HEK293 (cell line): ENCODE measurements around the gene SMC3.

ENCODE experiments used
- EGR2 ChIP-seq: fragments of 450-650 bp; formaldehyde crosslinking; IDR thresholded peaks from 2 replicates; pipeline ENCODE4 v1.5.1; 2016; ENCODE audit warnings: low read depth, missing biosample characterization, missing genetic modification characterization
- GLIS1 ChIP-seq: fragments of 450-650 bp; formaldehyde crosslinking; IDR thresholded peaks from 2 replicates; pipeline ENCODE4 v1.5.1; 2016; ENCODE audit warnings: missing biosample characterization, missing genetic modification characterization
- GLIS2 ChIP-seq: fragments of 450-650 bp; formaldehyde crosslinking; IDR thresholded peaks from 2 replicates; pipeline ENCODE4 v1.5.1; 2016; ENCODE audit warnings: missing biosample characterization, missing genetic modification characterization
- OSR2 ChIP-seq: fragments of 450-650 bp; formaldehyde crosslinking; IDR thresholded peaks from 2 replicates; pipeline ENCODE4 v1.5.1; 2016; ENCODE audit warnings: missing biosample characterization, missing genetic modification characterization
- WT1 ChIP-seq: fragments of 450-650 bp; formaldehyde crosslinking; IDR thresholded peaks from 2 replicates; pipeline ENCODE4 v1.5.1; 2016; ENCODE audit warnings: missing biosample characterization, missing genetic modification characterization
- ZBTB1 ChIP-seq: fragments of 450-650 bp; formaldehyde crosslinking; IDR thresholded peaks from 2 replicates; pipeline ENCODE4 v1.5.1; 2016; ENCODE audit warnings: missing biosample characterization, missing genetic modification characterization
- ZBTB20 ChIP-seq: fragments of 450-650 bp; formaldehyde crosslinking; IDR thresholded peaks from 2 replicates; pipeline ENCODE4 v1.5.1; 2016; ENCODE audit warnings: missing biosample characterization, missing genetic modification characterization
- ZBTB48 ChIP-seq: fragments of 450-650 bp; formaldehyde crosslinking; IDR thresholded peaks from 2 replicates; pipeline ENCODE4 v1.5.1; 2016; ENCODE audit warnings: missing biosample characterization, missing genetic modification characterization
- ZBTB8A ChIP-seq: fragments of 450-650 bp; formaldehyde crosslinking; IDR thresholded peaks from 2 replicates; pipeline ENCODE4 v1.5.1; 2016; ENCODE audit warnings: missing biosample characterization, missing genetic modification characterization
- ZIC2 ChIP-seq: fragments of 450-650 bp; formaldehyde crosslinking; IDR thresholded peaks from 2 replicates; pipeline ENCODE4 v1.5.1; 2016; ENCODE audit warnings: missing biosample characterization, missing genetic modification characterization
- ZNF10 ChIP-seq: fragments of 450-650 bp; formaldehyde crosslinking; IDR thresholded peaks from 2 replicates; pipeline ENCODE4 v1.5.1; 2017; ENCODE audit warnings: missing biosample characterization, missing genetic modification characterization
- ZNF114 ChIP-seq: fragments of 450-650 bp; formaldehyde crosslinking; IDR thresholded peaks from 2 replicates; pipeline ENCODE4 v1.5.0; 2017; ENCODE audit warnings: missing biosample characterization, missing genetic modification characterization
- ZNF155 ChIP-seq: fragments of 450-650 bp; formaldehyde crosslinking; IDR thresholded peaks from 2 replicates; pipeline ENCODE4 v1.5.1; 2016; ENCODE audit warnings: missing biosample characterization, missing genetic modification characterization
- ZNF19 ChIP-seq: fragments of 450-650 bp; formaldehyde crosslinking; IDR thresholded peaks from 2 replicates; pipeline ENCODE4; 2016; ENCODE audit warnings: missing biosample characterization, missing genetic modification characterization, low read depth
- ZNF324 ChIP-seq: fragments of 450-650 bp; formaldehyde crosslinking; IDR thresholded peaks from 2 replicates; pipeline ENCODE4 v1.5.1; 2016; ENCODE audit warnings: missing biosample characterization, missing genetic modification characterization
- ZNF510 ChIP-seq: fragments of 450-650 bp; formaldehyde crosslinking; IDR thresholded peaks from 2 replicates; pipeline ENCODE4 v1.5.1; 2018; ENCODE audit warnings: mild to moderate bottlenecking, missing genetic modification characterization, missing biosample characterization; ENCODE audit not compliant: insufficient replicate concordance
- ZNF548 ChIP-seq: fragments of 450-650 bp; formaldehyde crosslinking; IDR thresholded peaks from 2 replicates; pipeline ENCODE4 v1.5.1; 2016; ENCODE audit warnings: missing biosample characterization, missing genetic modification characterization
- ZNF561 ChIP-seq: fragments of 450-650 bp; IDR thresholded peaks from 2 replicates; pipeline ENCODE4 v1.5.1; 2018; ENCODE audit warnings: missing biosample characterization, missing genetic modification characterization, borderline replicate concordance
- ZNF658 ChIP-seq: fragments of 450-650 bp; formaldehyde crosslinking; IDR thresholded peaks from 2 replicates; pipeline ENCODE4; 2016; ENCODE audit warnings: missing biosample characterization, missing genetic modification characterization
- ZNF660 ChIP-seq: fragments of 450-650 bp; IDR thresholded peaks from 2 replicates; pipeline ENCODE4 v1.5.1; 2018; ENCODE audit warnings: missing biosample characterization, mild to moderate bottlenecking, missing genetic modification characterization
- ZNF670 ChIP-seq: fragments of 450-650 bp; formaldehyde crosslinking; IDR thresholded peaks from 2 replicates; pipeline ENCODE4 v1.5.1; 2016; ENCODE audit warnings: missing biosample characterization, missing genetic modification characterization, low read depth
- ZNF707 ChIP-seq: fragments of 450-650 bp; formaldehyde crosslinking; IDR thresholded peaks from 2 replicates; pipeline ENCODE4 v1.5.1; 2016; ENCODE audit warnings: missing biosample characterization, missing genetic modification characterization
- ZNF791 ChIP-seq: fragments of 450-650 bp; formaldehyde crosslinking; IDR thresholded peaks from 2 replicates; pipeline ENCODE4 v1.5.1; 2016; ENCODE audit warnings: missing biosample characterization, missing genetic modification characterization
- ZXDB ChIP-seq: fragments of 450-650 bp; formaldehyde crosslinking; IDR thresholded peaks from 2 replicates; pipeline ENCODE4 v1.5.1; 2016; ENCODE audit warnings: missing biosample characterization, missing genetic modification characterization
- TF ChIP-seq, protein P1 (sequence below): fragments of 450-650 bp; formaldehyde crosslinking; IDR thresholded peaks from 2 replicates; pipeline ENCODE4 v1.5.1; 2017; ENCODE audit warnings: missing biosample characterization, missing genetic modification characterization
- TF ChIP-seq, protein P2 (sequence below): fragments of 450-650 bp; formaldehyde crosslinking; IDR thresholded peaks from 2 replicates; pipeline ENCODE4 v1.5.1; 2017; ENCODE audit warnings: missing biosample characterization, missing genetic modification characterization
- TF ChIP-seq, protein P3 (sequence below): fragments of 450-650 bp; formaldehyde crosslinking; IDR thresholded peaks from 2 replicates; pipeline ENCODE4 v1.5.1; 2016; ENCODE audit warnings: missing biosample characterization, missing genetic modification characterization, borderline replicate concordance
- TF ChIP-seq, protein P4 (sequence below): fragments of 450-650 bp; formaldehyde crosslinking; IDR thresholded peaks from 2 replicates; pipeline ENCODE4 v1.5.1; 2016; ENCODE audit warnings: missing biosample characterization, missing genetic modification characterization
- TF ChIP-seq, protein P5 (sequence below): fragments of 450-650 bp; formaldehyde crosslinking; IDR thresholded peaks from 2 replicates; pipeline ENCODE4 v1.5.1; 2016; ENCODE audit warnings: missing biosample characterization, missing genetic modification characterization, low read depth
- TF ChIP-seq, protein P6 (sequence below): fragments of 450-650 bp; formaldehyde crosslinking; IDR thresholded peaks from 2 replicates; pipeline ENCODE4 v1.5.1; 2016; ENCODE audit warnings: missing biosample characterization, missing genetic modification characterization, low read depth

SMC3 gene

DNA sequence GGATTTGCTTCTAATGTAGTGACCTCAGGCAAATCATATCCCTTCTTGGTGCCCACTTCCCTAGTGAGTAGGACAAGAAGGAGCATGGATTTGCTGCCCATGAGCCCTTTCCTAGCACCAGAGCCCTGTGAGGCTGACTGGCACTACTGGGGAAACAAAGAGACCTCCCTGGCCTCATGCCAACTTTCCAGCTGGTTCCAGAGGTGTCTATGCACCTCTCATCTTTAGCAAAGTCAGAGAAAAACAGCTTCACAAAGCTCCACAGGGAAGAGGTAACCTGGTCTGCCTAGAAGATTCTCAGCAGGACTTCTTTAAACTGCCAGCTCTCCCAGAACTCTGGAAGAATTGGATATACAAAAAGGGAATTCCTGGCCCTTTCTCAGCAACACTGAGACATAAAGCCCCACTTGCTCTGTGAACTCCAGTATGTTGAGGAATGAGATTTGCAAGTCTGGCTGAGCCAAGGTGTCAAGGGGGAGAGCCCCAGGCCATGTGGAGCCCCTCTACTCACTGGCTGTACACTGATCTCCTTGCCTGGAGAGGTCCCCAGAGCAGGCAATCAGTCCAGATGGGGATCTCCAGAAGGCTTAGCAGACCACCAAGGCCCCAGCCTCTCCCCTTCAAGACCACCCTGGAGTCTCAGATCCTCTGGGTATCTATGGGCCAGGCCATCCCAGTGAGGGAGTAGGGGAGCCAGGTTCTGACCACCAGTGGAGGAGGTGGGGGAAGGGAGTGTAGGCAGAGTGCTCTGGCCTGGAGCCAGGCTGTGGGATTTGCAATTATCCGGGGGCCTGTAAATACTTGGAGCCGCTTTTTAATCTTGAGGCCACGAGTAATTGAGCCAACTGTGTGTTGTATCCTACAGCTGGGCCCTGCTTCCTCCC is 52.3 kb downstream of the SMC3 start (continued):
- TF ChIP-seq ZNF19 (tag by site-specific recombination) (no peak), ZBTB1 (tag by site-specific recombination) (no peak), ZNF660 (tag by site-specific recombination) (no peak), ZIC2 (tag by site-specific recombination) (peak; percentile 50), ZBTB20 (tag by site-specific recombination) (peak; percentile 34; the same call in 1 of the 2 replicates), ZNF114 (tag by site-specific recombination) (no peak), ZNF10 (tag by site-specific recombination) (no peak), ZNF548 (no peak), ZBTB8A (0 out of 2 replicates have a peak, but pooled peaks have one; percentile 13), ZXDB (tag by site-specific recombination) (0 out of 2 replicates have a peak, but pooled peaks have one; percentile 32), ZNF707 (tag by site-specific recombination) (no peak), GLIS1 (tag by site-specific recombination) (peak; percentile 73), ZNF510 (tag by site-specific recombination) (no peak), ZNF155 (no peak), ZNF670 (tag by site-specific recombination) (no peak), ZNF658 (tag by site-specific recombination) (no peak), GLIS2 (tag by site-specific recombination) (no peak), WT1 (tag by site-specific recombination) (0 out of 2 replicates have a peak, but pooled peaks have one; percentile 21), ZNF561 (tag by site-specific recombination) (no peak), EGR2 (tag by site-specific recombination) (peak; percentile 92), ZNF324 (tag by site-specific recombination) (no peak), OSR2 (tag by site-specific recombination) (peak; percentile 92), ZBTB48 (0 out of 2 replicates have a peak, but pooled peaks have one; percentile 17), ZNF791 (no peak)
- TF ChIP-seq, protein P1, sequence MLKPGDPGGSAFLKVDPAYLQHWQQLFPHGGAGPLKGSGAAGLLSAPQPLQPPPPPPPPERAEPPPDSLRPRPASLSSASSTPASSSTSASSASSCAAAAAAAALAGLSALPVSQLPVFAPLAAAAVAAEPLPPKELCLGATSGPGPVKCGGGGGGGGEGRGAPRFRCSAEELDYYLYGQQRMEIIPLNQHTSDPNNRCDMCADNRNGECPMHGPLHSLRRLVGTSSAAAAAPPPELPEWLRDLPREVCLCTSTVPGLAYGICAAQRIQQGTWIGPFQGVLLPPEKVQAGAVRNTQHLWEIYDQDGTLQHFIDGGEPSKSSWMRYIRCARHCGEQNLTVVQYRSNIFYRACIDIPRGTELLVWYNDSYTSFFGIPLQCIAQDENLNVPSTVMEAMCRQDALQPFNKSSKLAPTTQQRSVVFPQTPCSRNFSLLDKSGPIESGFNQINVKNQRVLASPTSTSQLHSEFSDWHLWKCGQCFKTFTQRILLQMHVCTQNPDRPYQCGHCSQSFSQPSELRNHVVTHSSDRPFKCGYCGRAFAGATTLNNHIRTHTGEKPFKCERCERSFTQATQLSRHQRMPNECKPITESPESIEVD (tag by site-specific recombination) = no peak
- TF ChIP-seq, protein P2, sequence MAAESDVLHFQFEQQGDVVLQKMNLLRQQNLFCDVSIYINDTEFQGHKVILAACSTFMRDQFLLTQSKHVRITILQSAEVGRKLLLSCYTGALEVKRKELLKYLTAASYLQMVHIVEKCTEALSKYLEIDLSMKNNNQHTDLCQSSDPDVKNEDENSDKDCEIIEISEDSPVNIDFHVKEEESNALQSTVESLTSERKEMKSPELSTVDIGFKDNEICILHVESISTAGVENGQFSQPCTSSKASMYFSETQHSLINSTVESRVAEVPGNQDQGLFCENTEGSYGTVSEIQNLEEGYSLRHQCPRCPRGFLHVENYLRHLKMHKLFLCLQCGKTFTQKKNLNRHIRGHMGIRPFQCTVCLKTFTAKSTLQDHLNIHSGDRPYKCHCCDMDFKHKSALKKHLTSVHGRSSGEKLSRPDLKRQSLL (tag by site-specific recombination) = peak; percentile 54; the same call in 1 of the 2 replicates
- TF ChIP-seq, protein P3, sequence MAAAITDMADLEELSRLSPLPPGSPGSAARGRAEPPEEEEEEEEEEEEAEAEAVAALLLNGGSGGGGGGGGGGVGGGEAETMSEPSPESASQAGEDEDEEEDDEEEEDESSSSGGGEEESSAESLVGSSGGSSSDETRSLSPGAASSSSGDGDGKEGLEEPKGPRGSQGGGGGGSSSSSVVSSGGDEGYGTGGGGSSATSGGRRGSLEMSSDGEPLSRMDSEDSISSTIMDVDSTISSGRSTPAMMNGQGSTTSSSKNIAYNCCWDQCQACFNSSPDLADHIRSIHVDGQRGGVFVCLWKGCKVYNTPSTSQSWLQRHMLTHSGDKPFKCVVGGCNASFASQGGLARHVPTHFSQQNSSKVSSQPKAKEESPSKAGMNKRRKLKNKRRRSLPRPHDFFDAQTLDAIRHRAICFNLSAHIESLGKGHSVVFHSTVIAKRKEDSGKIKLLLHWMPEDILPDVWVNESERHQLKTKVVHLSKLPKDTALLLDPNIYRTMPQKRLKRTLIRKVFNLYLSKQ = no peak
- TF ChIP-seq, protein P4, sequence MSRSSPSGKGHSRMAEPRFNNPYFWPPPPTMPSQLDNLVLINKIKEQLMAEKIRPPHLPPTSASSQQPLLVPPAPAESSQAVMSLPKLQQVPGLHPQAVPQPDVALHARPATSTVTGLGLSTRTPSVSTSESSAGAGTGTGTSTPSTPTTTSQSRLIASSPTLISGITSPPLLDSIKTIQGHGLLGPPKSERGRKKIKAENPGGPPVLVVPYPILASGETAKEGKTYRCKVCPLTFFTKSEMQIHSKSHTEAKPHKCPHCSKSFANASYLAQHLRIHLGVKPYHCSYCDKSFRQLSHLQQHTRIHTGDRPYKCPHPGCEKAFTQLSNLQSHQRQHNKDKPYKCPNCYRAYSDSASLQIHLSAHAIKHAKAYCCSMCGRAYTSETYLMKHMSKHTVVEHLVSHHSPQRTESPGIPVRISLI (tag by site-specific recombination) = no peak
- TF ChIP-seq, protein P5, sequence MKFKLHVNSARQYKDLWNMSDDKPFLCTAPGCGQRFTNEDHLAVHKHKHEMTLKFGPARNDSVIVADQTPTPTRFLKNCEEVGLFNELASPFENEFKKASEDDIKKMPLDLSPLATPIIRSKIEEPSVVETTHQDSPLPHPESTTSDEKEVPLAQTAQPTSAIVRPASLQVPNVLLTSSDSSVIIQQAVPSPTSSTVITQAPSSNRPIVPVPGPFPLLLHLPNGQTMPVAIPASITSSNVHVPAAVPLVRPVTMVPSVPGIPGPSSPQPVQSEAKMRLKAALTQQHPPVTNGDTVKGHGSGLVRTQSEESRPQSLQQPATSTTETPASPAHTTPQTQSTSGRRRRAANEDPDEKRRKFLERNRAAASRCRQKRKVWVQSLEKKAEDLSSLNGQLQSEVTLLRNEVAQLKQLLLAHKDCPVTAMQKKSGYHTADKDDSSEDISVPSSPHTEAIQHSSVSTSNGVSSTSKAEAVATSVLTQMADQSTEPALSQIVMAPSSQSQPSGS (tag by site-specific recombination) = no peak
- TF ChIP-seq, protein P6, sequence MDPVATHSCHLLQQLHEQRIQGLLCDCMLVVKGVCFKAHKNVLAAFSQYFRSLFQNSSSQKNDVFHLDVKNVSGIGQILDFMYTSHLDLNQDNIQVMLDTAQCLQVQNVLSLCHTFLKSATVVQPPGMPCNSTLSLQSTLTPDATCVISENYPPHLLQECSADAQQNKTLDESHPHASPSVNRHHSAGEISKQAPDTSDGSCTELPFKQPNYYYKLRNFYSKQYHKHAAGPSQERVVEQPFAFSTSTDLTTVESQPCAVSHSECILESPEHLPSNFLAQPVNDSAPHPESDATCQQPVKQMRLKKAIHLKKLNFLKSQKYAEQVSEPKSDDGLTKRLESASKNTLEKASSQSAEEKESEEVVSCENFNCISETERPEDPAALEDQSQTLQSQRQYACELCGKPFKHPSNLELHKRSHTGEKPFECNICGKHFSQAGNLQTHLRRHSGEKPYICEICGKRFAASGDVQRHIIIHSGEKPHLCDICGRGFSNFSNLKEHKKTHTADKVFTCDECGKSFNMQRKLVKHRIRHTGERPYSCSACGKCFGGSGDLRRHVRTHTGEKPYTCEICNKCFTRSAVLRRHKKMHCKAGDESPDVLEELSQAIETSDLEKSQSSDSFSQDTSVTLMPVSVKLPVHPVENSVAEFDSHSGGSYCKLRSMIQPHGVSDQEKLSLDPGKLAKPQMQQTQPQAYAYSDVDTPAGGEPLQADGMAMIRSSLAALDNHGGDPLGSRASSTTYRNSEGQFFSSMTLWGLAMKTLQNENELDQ (tag by site-specific recombination) = no peak
